ENCODE results near the gene SYPL1. TPM values are rescaled to one million over a fixed set of nuclear protein-coding genes. Genes with fewer than 3 reads are reported as not detected.

SYPL1 gene
- total RNA-seq, 1 donor = 36.9 TPM

DNA sequence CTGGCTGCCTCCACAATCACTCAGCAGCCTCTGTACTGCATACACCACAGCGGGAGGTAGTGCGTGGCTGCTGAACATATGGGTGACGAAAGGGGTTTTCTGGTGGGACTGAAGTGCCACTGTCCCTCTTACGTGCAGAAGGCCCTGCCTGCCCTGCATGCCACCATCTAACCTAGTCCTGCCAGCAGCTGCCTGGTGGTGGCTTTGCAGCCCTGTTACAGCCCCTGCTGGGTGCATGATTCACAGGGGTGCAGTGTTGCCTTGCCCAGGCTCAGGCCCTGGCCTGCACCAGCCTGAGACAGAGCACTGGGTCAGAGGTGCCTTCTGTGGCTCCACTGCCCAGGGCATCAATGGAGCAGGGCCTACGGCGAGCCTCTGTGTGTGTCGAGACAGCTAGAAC is 50.1 kb downstream of the SYPL1 start:
- Histone ChIP-seq H3K4me1 (ENCODE audit: insufficient read depth, low read length) (peaks cover 20% of the 10 kb centered on the region), H3K4me2 (ENCODE audit: insufficient read depth, low read length) (no peak overlapping the region), H2AFZ (ENCODE audit: low read length) (peak overlapping the region; percentile 23), H3K9me3 (ENCODE audit: low read depth, low read length) (no peaks in the 10 kb centered on the region), H3K36me3 (ENCODE audit: insufficient read depth, low read length) (no peaks in the 10 kb centered on the region), H3K79me2 (ENCODE audit: insufficient read depth, low read length) (no peaks in the 10 kb centered on the region), H4K20me1 (ENCODE audit: insufficient read depth, low read length) (no peaks in the 10 kb centered on the region), H3K4me3 (ENCODE audit: insufficient read depth, low read length) (no peak overlapping the region), H3K27ac (ENCODE audit: low read depth, low read length) (no peak overlapping the region), H3K27me3 (ENCODE audit: insufficient read depth, low read length) (no peaks in the 10 kb centered on the region)
- no peak for DNase-seq (ENCODE audit: insufficient read length, low spot score, missing footprints)
- TF ChIP-seq, protein P1, sequence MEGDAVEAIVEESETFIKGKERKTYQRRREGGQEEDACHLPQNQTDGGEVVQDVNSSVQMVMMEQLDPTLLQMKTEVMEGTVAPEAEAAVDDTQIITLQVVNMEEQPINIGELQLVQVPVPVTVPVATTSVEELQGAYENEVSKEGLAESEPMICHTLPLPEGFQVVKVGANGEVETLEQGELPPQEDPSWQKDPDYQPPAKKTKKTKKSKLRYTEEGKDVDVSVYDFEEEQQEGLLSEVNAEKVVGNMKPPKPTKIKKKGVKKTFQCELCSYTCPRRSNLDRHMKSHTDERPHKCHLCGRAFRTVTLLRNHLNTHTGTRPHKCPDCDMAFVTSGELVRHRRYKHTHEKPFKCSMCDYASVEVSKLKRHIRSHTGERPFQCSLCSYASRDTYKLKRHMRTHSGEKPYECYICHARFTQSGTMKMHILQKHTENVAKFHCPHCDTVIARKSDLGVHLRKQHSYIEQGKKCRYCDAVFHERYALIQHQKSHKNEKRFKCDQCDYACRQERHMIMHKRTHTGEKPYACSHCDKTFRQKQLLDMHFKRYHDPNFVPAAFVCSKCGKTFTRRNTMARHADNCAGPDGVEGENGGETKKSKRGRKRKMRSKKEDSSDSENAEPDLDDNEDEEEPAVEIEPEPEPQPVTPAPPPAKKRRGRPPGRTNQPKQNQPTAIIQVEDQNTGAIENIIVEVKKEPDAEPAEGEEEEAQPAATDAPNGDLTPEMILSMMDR (IDR thresholded peaks at IDR 0.05; ENCODE audit: extremely low read depth, low read depth, low read length) = no peak

DNA sequence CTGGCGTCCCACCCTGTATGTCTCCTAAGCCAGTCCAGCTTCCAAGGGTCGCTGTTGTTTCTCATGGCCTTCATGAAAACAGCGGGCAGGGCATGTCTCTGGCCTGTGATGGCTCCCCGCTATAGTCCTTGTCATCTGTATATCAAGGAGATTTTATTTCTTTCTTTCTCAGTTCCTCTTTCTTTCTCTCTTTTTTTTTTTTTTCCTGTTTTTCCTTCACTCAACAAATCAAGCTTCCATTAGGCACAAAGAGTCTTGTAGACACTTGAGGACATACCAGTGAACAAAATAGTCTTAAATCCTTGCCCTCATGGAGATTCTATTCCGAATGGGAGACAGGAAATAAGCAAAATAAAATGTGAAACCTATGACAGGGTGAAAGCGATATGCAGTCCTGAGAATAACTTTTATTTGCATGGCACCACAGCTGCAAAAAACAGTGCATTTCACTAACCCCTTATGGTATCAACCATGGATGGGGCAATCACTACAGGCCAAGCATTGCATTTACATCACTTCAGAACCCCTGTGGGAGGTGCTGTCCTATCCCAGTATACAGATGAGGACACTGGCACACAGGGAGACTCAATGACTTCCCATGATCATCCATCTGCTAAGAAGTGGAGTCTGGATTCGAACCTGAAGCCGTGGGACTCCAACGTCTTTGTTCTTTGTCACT is 50.7 kb downstream of the SYPL1 start:
- Histone ChIP-seq H3K4me1 (ENCODE audit: insufficient read depth, low read length) (peaks cover 21% of the 10 kb centered on the region), H3K4me3 (ENCODE audit: insufficient read depth, low read length) (no peak overlapping the region), H3K36me3 (ENCODE audit: insufficient read depth, low read length) (no peaks in the 10 kb centered on the region), H4K20me1 (ENCODE audit: insufficient read depth, low read length) (no peaks in the 10 kb centered on the region), H3K27me3 (ENCODE audit: insufficient read depth, low read length) (no peaks in the 10 kb centered on the region), H3K79me2 (ENCODE audit: insufficient read depth, low read length) (no peaks in the 10 kb centered on the region), H3K9me3 (ENCODE audit: low read depth, low read length) (no peaks in the 10 kb centered on the region), H3K4me2 (ENCODE audit: insufficient read depth, low read length) (no peak overlapping the region), H2AFZ (ENCODE audit: low read length) (no peak overlapping the region), H3K27ac (ENCODE audit: low read depth, low read length) (no peak overlapping the region)
- no peak for DNase-seq (ENCODE audit: insufficient read length, low spot score, missing footprints)
- TF ChIP-seq, protein P1 (IDR thresholded peaks at IDR 0.05; ENCODE audit: extremely low read depth, low read depth, low read length) = no peak

DNA sequence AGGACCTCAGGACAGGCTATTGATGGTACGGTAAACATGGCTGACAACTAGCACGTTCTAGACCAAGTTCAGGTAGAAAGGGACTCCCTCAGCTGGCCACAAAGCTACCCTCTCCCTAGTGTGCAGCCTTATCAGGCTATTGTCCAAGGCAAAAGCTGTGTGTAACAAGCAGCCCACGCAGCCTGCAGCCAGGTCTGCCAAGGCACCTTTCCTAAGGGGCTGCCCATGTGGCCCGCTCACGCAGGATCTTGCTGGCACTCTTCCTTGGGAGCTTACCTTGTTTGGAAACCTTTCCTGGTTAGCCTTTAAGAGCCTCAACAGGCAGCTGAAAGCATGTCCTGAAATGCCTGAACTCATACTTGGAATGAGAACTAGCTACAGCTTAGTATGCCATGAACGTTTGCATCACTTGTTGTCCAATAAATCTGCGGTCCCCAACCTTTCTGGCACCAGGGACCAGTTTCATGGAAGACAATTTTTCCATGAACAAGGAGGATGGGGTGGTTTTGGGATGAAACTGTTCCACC is 51.7 kb downstream of the SYPL1 start:
- H2AFZ ChIP-seq (ENCODE audit: low read length) = no peak overlapping the region
- no peak for DNase-seq (ENCODE audit: insufficient read length, low spot score, missing footprints)
- no peaks in the 10 kb centered on the region for H3K9me3 ChIP-seq (ENCODE audit: low read depth, low read length)
- no peak overlapping the region for H3K4me2 ChIP-seq (ENCODE audit: insufficient read depth, low read length)
- no peak overlapping the region for H3K27ac ChIP-seq (ENCODE audit: low read depth, low read length)
- H3K4me1 ChIP-seq (ENCODE audit: insufficient read depth, low read length) = peaks cover 12% of the 10 kb centered on the region
- no peaks in the 10 kb centered on the region for H4K20me1 ChIP-seq (ENCODE audit: insufficient read depth, low read length)
- TF ChIP-seq, protein P1 (IDR thresholded peaks at IDR 0.05; ENCODE audit: extremely low read depth, low read depth, low read length) = no peak
- no peak overlapping the region for H3K4me3 ChIP-seq (ENCODE audit: insufficient read depth, low read length)
- H3K79me2 ChIP-seq (ENCODE audit: insufficient read depth, low read length) = no peaks in the 10 kb centered on the region
- H3K36me3 ChIP-seq (ENCODE audit: insufficient read depth, low read length) = no peaks in the 10 kb centered on the region
- no peaks in the 10 kb centered on the region for H3K27me3 ChIP-seq (ENCODE audit: insufficient read depth, low read length)

DNA sequence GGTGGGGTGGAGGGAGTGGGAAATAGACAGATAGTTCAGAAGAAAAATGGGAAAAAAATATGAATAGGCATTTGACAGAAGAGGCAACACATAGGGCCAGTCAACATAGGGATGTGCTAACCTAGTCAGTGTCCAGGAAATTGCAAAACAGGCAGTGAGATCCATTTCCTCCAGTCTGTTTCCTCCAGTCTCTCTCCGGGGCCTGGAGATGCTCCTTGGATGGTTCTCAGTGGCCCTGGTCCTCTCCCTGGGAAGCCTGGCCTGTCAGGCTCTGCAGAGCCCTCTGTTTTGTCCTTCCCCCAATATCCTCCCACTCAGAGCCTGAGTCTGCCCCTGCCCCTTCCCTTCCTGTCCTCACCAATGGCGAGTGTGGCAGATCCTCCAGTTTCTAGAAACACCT is 52.6 kb downstream of the SYPL1 start:
- H3K36me3 ChIP-seq (ENCODE audit: insufficient read depth, low read length) = no peaks in the 10 kb centered on the region
- no peaks in the 10 kb centered on the region for H3K9me3 ChIP-seq (ENCODE audit: low read depth, low read length)
- H2AFZ ChIP-seq (ENCODE audit: low read length) = no peak overlapping the region
- no peak overlapping the region for H3K27ac ChIP-seq (ENCODE audit: low read depth, low read length)
- no peaks in the 10 kb centered on the region for H3K79me2 ChIP-seq (ENCODE audit: insufficient read depth, low read length)
- no peak for DNase-seq (ENCODE audit: insufficient read length, low spot score, missing footprints)
- H3K4me2 ChIP-seq (ENCODE audit: insufficient read depth, low read length) = no peak overlapping the region
- H3K4me1 ChIP-seq (ENCODE audit: insufficient read depth, low read length) = peaks cover 5% of the 10 kb centered on the region
- TF ChIP-seq, protein P1 (IDR thresholded peaks at IDR 0.05; ENCODE audit: extremely low read depth, low read depth, low read length) = no peak
- H3K27me3 ChIP-seq (ENCODE audit: insufficient read depth, low read length) = peaks cover 4% of the 10 kb centered on the region
- H3K4me3 ChIP-seq (ENCODE audit: insufficient read depth, low read length) = no peak overlapping the region
- no peaks in the 10 kb centered on the region for H4K20me1 ChIP-seq (ENCODE audit: insufficient read depth, low read length)
